Mesothelial cell of epicardium (in vitro differentiated cells): Measurements from ENCODE around the gene WDR83. TPM values are rescaled to one million over a fixed set of nuclear protein-coding genes. Genes with fewer than 3 reads are reported as not detected.
"Not testable (repeated sequence)": the region's sequence is repeated elsewhere in the genome, so short reads cannot be mapped to it uniquely, and the experiment has no call there.

Experiments
- DNase-seq, 2 experiments: peaks; one replicate each; pipeline ENCODE4 v3.0.0; 2021; ENCODE audit warnings: low spot score in 2 of 2; ENCODE audit not compliant: unreplicated experiment in 2 of 2
- H3K27ac Mint-ChIP-seq: 2 replicates; pipeline ENCODE4 v1.8.0; 2021; ENCODE audit warnings: mixed read lengths
- H3K27me3 Mint-ChIP-seq: 2 replicates; pipeline ENCODE4 v1.8.0; 2021; ENCODE audit warnings: low read depth, mixed read lengths
- H3K36me3 Mint-ChIP-seq: 2 replicates; pipeline ENCODE4 v1.8.0; 2021; ENCODE audit warnings: mixed read lengths
- H3K4me1 Mint-ChIP-seq: 2 replicates; pipeline ENCODE4 v1.8.0; 2021; ENCODE audit warnings: mixed read lengths
- H3K4me3 Mint-ChIP-seq: 2 replicates; pipeline ENCODE4 v1.8.0; 2021; ENCODE audit warnings: mild to moderate bottlenecking, moderate library complexity, mixed read lengths
- H3K9me3 Mint-ChIP-seq: 2 replicates; pipeline ENCODE4 v1.8.0; 2021; ENCODE audit warnings: mixed read lengths
- total RNA-seq: library from RNA; stranded (reverse); gene quantifications from 3 replicates; pipeline ENCODE4 v1.2.1, GENCODE V29; 2021
- TF ChIP-seq, protein P1 (sequence below): fragments of 200-600 bp; sonication (generic); IDR thresholded peaks from one replicate; pipeline ENCODE4 v1.5.0; 2021; ENCODE audit warnings: antibody characterized with exemption; ENCODE audit not compliant: unreplicated experiment

The WDR83 gene
- total RNA-seq, 1 donor from 2014 or later, result 13.6 TPM

- Mint-ChIP-seq H3K27me3 (no peaks in the 10 kb centered on the region), H3K4me3 (no peak overlapping the region), H3K9me3 (no peaks in the 10 kb centered on the region), H3K27ac (no peak overlapping the region), H3K36me3 (peaks cover 36% of the 10 kb centered on the region), H3K4me1 (no peaks in the 10 kb centered on the region)
- DNase-seq, result no peak
- TF ChIP-seq, protein P1, sequence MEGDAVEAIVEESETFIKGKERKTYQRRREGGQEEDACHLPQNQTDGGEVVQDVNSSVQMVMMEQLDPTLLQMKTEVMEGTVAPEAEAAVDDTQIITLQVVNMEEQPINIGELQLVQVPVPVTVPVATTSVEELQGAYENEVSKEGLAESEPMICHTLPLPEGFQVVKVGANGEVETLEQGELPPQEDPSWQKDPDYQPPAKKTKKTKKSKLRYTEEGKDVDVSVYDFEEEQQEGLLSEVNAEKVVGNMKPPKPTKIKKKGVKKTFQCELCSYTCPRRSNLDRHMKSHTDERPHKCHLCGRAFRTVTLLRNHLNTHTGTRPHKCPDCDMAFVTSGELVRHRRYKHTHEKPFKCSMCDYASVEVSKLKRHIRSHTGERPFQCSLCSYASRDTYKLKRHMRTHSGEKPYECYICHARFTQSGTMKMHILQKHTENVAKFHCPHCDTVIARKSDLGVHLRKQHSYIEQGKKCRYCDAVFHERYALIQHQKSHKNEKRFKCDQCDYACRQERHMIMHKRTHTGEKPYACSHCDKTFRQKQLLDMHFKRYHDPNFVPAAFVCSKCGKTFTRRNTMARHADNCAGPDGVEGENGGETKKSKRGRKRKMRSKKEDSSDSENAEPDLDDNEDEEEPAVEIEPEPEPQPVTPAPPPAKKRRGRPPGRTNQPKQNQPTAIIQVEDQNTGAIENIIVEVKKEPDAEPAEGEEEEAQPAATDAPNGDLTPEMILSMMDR, result no peak
Measured at GRCh38 chr19:12705169-12705568, 38.6 kb downstream of the WDR83 start.

DNA sequence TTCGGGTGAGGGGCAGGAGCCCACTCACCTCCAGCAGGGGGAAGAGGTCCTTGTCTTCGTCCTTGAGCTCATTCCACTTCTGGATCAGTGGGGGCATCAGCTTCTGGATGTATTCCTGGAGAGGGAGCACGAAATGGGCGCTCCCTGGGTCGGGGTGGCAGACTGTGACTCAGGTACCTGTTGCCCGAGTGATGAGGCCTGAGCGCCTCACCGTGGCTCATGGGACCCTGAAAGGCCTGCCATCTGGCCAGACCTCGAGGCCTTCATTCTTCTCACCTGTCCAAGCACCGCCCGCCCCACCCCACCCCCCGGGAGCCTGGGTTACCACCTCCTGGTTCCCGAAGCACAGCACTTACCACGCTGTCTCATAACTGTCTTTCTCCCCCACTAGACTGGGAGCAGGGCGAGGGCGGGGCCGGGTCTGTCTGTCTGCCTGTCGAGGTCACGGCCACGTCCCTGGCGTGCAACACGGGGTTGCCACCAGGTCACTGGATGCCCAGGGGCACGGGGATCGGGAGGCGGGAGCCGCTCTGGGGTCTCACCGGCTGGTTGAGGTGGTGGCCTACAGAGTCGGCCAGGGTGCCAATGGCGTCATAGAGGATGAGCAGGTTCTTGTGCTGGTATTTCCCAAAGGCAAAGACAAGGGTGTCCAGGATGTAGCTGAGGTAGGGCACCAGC, 39.2 kb downstream of the WDR83 start:
- H3K36me3 Mint-ChIP-seq, result peaks cover 40% of the 10 kb centered on the region
- H3K4me3 Mint-ChIP-seq, result no peak overlapping the region
- H3K9me3 Mint-ChIP-seq, result no peaks in the 10 kb centered on the region
- TF ChIP-seq, protein P1, result no peak
- no peaks in the 10 kb centered on the region for H3K4me1 Mint-ChIP-seq
- H3K27me3 Mint-ChIP-seq, result no peaks in the 10 kb centered on the region
- DNase-seq, result no peak
- H3K27ac Mint-ChIP-seq, result no peak overlapping the region

DNA sequence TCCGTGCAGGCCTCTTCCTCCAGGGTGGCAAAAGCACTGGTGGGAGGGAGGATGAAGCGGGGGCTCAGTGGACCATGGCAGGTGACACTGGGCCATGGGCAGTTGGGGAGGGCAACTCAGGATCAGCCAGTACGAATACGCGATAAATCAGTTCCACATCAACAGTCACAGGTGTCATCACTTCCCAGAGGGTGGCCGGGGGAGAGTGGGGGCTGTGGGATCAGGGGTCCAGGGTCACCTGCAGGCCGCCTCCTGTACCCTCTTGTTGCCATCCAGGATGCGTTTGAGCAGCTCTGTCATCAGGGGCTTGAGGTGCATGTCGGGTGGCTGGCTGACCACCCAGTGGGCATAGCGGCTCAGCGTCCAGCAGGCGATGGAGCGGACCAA, 39.7 kb downstream of the WDR83 start:
- TF ChIP-seq, protein P1, result no peak
- Mint-ChIP-seq H3K9me3 (no peaks in the 10 kb centered on the region), H3K4me3 (no peak overlapping the region), H3K36me3 (peaks cover 35% of the 10 kb centered on the region), H3K27ac (no peak overlapping the region), H3K27me3 (no peaks in the 10 kb centered on the region), H3K4me1 (no peaks in the 10 kb centered on the region)
- DNase-seq, result no peak

DNA sequence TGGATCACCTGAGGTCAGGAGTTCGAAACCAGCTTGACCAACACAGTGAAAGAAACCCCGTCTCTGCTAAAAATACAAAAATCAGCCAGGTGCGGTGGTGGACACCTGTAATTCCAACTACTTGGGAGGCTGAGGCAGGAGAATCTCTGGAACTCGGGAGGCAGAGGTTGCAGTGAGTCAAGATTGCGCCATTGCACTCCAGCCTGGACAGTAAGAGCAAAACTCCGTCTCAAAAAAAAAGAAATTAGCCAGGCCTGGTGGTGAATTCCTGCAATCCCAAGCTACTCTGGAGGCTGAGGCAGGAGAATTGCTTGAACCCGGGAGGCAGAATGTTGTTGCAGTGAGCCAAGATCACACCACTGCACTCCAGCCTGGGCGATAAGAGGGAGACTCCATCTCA, 42.0 kb downstream of the WDR83 start:
- Mint-ChIP-seq H3K4me3 (no peak overlapping the region), H3K36me3 (peaks cover 34% of the 10 kb centered on the region), H3K4me1 (no peaks in the 10 kb centered on the region), H3K9me3 (no peaks in the 10 kb centered on the region), H3K27me3 (no peaks in the 10 kb centered on the region), H3K27ac (no peak overlapping the region)
- DNase-seq, result no peak
- TF ChIP-seq, protein P1, result no peak

DNA sequence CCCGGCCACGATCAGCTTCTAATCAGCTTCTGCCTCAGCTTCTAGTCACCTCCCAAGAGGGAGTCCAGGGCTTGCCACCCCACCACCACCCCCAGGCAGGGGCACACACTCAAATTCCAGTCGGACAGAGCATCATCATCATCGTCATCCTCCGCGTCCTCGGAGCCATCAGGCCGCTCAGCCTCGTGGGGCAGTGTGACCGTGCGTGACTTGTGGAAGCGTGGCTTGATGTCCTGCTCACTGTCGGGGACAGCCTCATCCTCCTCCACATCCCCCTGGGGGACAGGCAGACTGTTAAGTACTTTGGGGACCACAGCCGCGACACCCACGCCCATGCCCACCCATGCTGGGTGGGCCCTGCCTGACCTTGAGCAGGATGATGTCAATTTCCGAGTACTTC, 44.6 kb downstream of the WDR83 start:
- H3K9me3 Mint-ChIP-seq, result no peaks in the 10 kb centered on the region
- H3K4me1 Mint-ChIP-seq, result no peaks in the 10 kb centered on the region
- peaks cover 29% of the 10 kb centered on the region for H3K36me3 Mint-ChIP-seq
- no peak overlapping the region for H3K4me3 Mint-ChIP-seq
- DNase-seq, result no peak
- H3K27me3 Mint-ChIP-seq, result no peaks in the 10 kb centered on the region
- TF ChIP-seq, protein P1, result no peak
- no peak overlapping the region for H3K27ac Mint-ChIP-seq

GRCh38 chr19:12712077-12712476, 45.5 kb downstream of the WDR83 start:
- not testable (repeated sequence) for H3K27ac Mint-ChIP-seq, DNase-seq, H3K4me1 Mint-ChIP-seq, H3K9me3 Mint-ChIP-seq, H3K27me3 Mint-ChIP-seq, H3K4me3 Mint-ChIP-seq
- TF ChIP-seq, protein P1, result peak; percentile 13
- H3K36me3 Mint-ChIP-seq, result peaks cover 30% of the 10 kb centered on the region

GRCh38 chr19:12713304-12713703, 46.7 kb downstream of the WDR83 start:
- peaks cover 30% of the 10 kb centered on the region for H3K36me3 Mint-ChIP-seq
- H3K27ac Mint-ChIP-seq, H3K4me1 Mint-ChIP-seq, H3K27me3 Mint-ChIP-seq, H3K9me3 Mint-ChIP-seq, DNase-seq, H3K4me3 Mint-ChIP-seq: not testable (repeated sequence)
